GM18526 (cell line): ENCODE data around the gene PTPRB.

Source experiments
- POLR2A ChIP-seq: IDR thresholded peaks from 3 replicates; pipeline ENCODE4 v1.6.1; 2011; ENCODE audit not compliant: insufficient read length; ENCODE audit errors: extremely low read depth

Gene PTPRB

GRCh38 chr12:70468741-70469140 is 168.5 kb downstream of the PTPRB start:
- no peak for TF ChIP-seq POLR2A

GRCh38 chr12:70467918-70468733 is 169.1 kb downstream of the PTPRB start:
- no peak for TF ChIP-seq POLR2A

GRCh38 chr12:70467476-70467875 is 169.8 kb downstream of the PTPRB start:
- TF ChIP-seq POLR2A = no peak

- no peak for TF ChIP-seq POLR2A
Measured at GRCh38 chr12:70466753-70467152, 170.5 kb downstream of the PTPRB start.
